Spleen (tissue), 11 donors: ENCODE results near the gene KCNK6. TPM values are rescaled to one million over a fixed set of nuclear protein-coding genes. Genes with fewer than 3 reads are reported as not detected.

Source experiments
- DNase-seq: peaks from one replicate; pipeline ENCODE4 v3.0.0-alpha.2; 2020
- H3K27ac ChIP-seq, 8 donors: fragments of 200-600 bp; sonication (generic) in 7 of 8; 1 replicate in 4 of 8; 2 replicates in 4 of 8; pipeline versions ENCODE4 v1.5.0 to v1.8.0; 2016 to 2021; ENCODE audit warnings: inconsistent platforms in 4 of 8, mild to moderate bottlenecking in 4 of 8, moderate library complexity in 1 of 8
- H3K27me3 ChIP-seq, 7 donors: fragments of 200-600 bp; sonication (generic) in 6 of 7; replicated peaks in 1 of 7; 1 replicate in 4 of 7; 2 replicates in 3 of 7; pipeline versions ENCODE4 v1.5.0 to v1.8.0; 2016 to 2021; ENCODE audit warnings: inconsistent platforms in 3 of 7, mild to moderate bottlenecking in 1 of 7
- H3K36me3 ChIP-seq, 6 donors: fragments of 200-600 bp; sonication (generic) in 5 of 6; 1 replicate in 4 of 6; 2 replicates in 2 of 6; pipeline versions ENCODE4 v1.5.0 to v1.8.0; 2016 to 2021; ENCODE audit warnings: inconsistent platforms in 2 of 6
- H3K4me1 ChIP-seq, 6 donors: fragments of 200-600 bp; sonication (generic) in 5 of 6; 1 replicate in 3 of 6; 2 replicates in 3 of 6; pipeline versions ENCODE4 v1.5.0 to v1.8.0; 2016 to 2021; ENCODE audit warnings: inconsistent platforms in 3 of 6
- H3K4me3 ChIP-seq, 8 donors: fragments of 200-600 bp; sonication (generic) in 7 of 8; 1 replicate in 4 of 8; 2 replicates in 4 of 8; pipeline versions ENCODE4 v1.5.0 to v1.8.0; 2016 to 2021; ENCODE audit warnings: inconsistent platforms in 4 of 8, mild to moderate bottlenecking in 4 of 8, moderate library complexity in 2 of 8
- H3K9me3 ChIP-seq, 8 donors: fragments of 200-600 bp; sonication (generic) in 7 of 8; 1 replicate in 4 of 8; 2 replicates in 4 of 8; pipeline versions ENCODE4 v1.5.0 to v1.8.0; 2016 to 2021; ENCODE audit warnings: inconsistent platforms in 4 of 8
- POLR2A ChIP-seq, 3 donors: fragments of 450-650 bp; IDR thresholded peaks; one replicate each; pipeline ENCODE4 v1.5.1; 2017; ENCODE audit warnings: antibody characterized with exemption in 3 of 3, mild to moderate bottlenecking in 1 of 3
- POLR2AphosphoS5 ChIP-seq, 3 donors: sonication (generic); formaldehyde crosslinking; IDR thresholded peaks; one replicate each; pipeline ENCODE4 v1.5.1; 2017; ENCODE audit warnings: antibody characterized with exemption in 3 of 3
- WGBS, 5 donors: extraction: QIAGEN DNeasy Blood & Tissue Kit in 3 of 5; methylation state at CpG; one replicate each; pipeline versions ENCODE4 v1.1.5 to v1.1.7; 2013 to 2018; 5-methylcytosine and 5-hydroxymethylcytosine counted together
- intact Hi-C: fragments of 100-400 bp; cut with DNase I; formaldehyde crosslinking; loops from one replicate; pipeline ENCODE4 v1.15.0; 2023; ENCODE audit warnings: low total_unique reads
- polyA plus RNA-seq, 3 donors: library from polyadenylated mRNA; stranded (reverse); fragments of 200-250 nt; gene quantifications; one replicate each; pipeline ENCODE4 v1.2.1, GENCODE V29; 2013
- total RNA-seq, 7 donors: library from RNA; depleted of rRNA in 3 of 7; stranded (reverse); fragments of >200 nt in 3 of 7; fragmentation: NEBNext Ultra II Directional in 4 of 7; extraction: Animal tissue kit (Norgen Biotek cat#: 25700) in 4 of 7; gene quantifications; one replicate each; pipeline versions ENCODE4 v1.1.0 to v1.2.1, GENCODE V29; 2016 to 2021
- TF ChIP-seq, protein P1 (sequence below), 11 experiments: fragments of 200-600 bp in 7 of 11; fragments of 450-650 bp in 4 of 11; sonication (generic) in 4 of 11; IDR thresholded peaks in 8 of 11; conservative IDR thresholded peaks in 3 of 11; 1 replicate in 7 of 11; 2 replicates in 4 of 11; pipeline versions ENCODE4 v1.4.0 to v1.8.0; 2016 to 2021; ENCODE audit warnings: antibody characterized with exemption in 11 of 11, inconsistent platforms in 4 of 11, mild to moderate bottlenecking in 1 of 11
- donor health status: healthy with polysubstance abuse.
- donor health status: DM: no; HTN: no; CAD: no; lungs with moderate emphysema.
- donor health status: DM: no; HTN: no; CAD: no.
- donor health status: Bipolar disorder and iron deficiency.
- donor health status: healthy.
- donor health status: DM: no; HTN: no; CAD: no.
- donor health status: DM: yes; HTN: yes; CAD: no.

Gene KCNK6
- total and polyA plus RNA-seq, 10 donors = 3.8 to 25.9 (median 13.6) TPM

- Histone ChIP-seq H3K4me1 (peaks cover 13 to 65% (median 48%) of the 10 kb centered on the region in 6 donors), H3K27ac (peak overlapping the region in 7 of 8 donors; percentile 45 to 76 (median 60)), H3K9me3 (no peaks in the 10 kb centered on the region), H3K36me3 (peaks cover 0 to 4% (median 0%) of the 10 kb centered on the region in 6 donors), H3K27me3 (no peaks in the 10 kb centered on the region), H3K4me3 (no peak overlapping the region)
- 29 to 60% (median 43%) methylated on average over 9 of the region's 9 CpGs for WGBS, 5 donors
- no peak for DNase-seq
- TF ChIP-seq, protein P1, sequence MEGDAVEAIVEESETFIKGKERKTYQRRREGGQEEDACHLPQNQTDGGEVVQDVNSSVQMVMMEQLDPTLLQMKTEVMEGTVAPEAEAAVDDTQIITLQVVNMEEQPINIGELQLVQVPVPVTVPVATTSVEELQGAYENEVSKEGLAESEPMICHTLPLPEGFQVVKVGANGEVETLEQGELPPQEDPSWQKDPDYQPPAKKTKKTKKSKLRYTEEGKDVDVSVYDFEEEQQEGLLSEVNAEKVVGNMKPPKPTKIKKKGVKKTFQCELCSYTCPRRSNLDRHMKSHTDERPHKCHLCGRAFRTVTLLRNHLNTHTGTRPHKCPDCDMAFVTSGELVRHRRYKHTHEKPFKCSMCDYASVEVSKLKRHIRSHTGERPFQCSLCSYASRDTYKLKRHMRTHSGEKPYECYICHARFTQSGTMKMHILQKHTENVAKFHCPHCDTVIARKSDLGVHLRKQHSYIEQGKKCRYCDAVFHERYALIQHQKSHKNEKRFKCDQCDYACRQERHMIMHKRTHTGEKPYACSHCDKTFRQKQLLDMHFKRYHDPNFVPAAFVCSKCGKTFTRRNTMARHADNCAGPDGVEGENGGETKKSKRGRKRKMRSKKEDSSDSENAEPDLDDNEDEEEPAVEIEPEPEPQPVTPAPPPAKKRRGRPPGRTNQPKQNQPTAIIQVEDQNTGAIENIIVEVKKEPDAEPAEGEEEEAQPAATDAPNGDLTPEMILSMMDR (IDR thresholded peaks at IDR 0.05 in 8 of 11, conservative IDR thresholded peaks at IDR 0.05 in 3 of 11) = no peak
- TF ChIP-seq POLR2AphosphoS5 (IDR thresholded peaks at IDR 0.05) = peak in 2 of 3 donors; percentile 71 to 76
- TF ChIP-seq POLR2A (IDR thresholded peaks at IDR 0.05) = no peak
- intact Hi-C loops = no loop called here
Measured at GRCh38 chr19:38274739-38275138, 44.9 kb upstream of the KCNK6 start.

DNA sequence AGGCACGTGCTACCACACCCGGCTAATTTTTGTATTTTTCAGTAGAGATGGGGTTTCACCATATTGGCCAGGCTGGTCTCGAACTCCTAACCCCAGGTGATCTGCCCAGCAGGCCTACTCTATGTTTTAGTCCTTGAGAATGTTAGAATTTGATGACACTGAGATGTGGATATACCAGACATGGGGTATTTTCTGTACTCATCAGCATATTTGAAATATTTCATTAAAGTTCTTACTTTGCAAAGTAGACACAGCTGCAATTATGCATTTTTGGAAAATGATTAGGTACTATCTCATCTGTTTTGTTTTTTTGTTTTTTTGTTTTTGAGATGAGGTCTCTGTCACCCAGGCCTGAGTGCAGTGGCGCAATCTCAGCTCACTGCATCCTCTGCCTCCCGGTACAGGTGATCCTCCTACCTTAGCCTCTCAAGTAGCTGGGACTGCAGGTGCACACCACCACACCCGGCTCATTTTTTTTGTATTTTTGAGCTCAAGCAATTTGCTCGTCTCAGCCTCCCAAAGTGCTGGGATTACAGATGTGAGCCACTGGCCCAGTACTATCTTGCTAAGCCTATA, 42.6 kb upstream of the KCNK6 start:
- H3K9me3 ChIP-seq = no peaks in the 10 kb centered on the region
- TF ChIP-seq, protein P1 (IDR thresholded peaks at IDR 0.05 in 8 of 11, conservative IDR thresholded peaks at IDR 0.05 in 3 of 11) = no peak
- TF ChIP-seq POLR2A (IDR thresholded peaks at IDR 0.05) = no peak
- no peak for TF ChIP-seq POLR2AphosphoS5 (IDR thresholded peaks at IDR 0.05)
- no peak for DNase-seq
- intact Hi-C loops = no loop called here
- peaks cover 28 to 87% (median 64%) of the 10 kb centered on the region in 6 donors for H3K4me1 ChIP-seq
- H3K4me3 ChIP-seq = no peak overlapping the region
- H3K36me3 ChIP-seq = peaks cover 0 to 16% (median 0%) of the 10 kb centered on the region in 6 donors
- no peaks in the 10 kb centered on the region for H3K27me3 ChIP-seq
- WGBS, 5 donors = 87 to 96% (median 93%) methylated on average over 7 of the region's 7 CpGs
- H3K27ac ChIP-seq = peak overlapping the region; percentile 21 to 84 (median 76)

DNA sequence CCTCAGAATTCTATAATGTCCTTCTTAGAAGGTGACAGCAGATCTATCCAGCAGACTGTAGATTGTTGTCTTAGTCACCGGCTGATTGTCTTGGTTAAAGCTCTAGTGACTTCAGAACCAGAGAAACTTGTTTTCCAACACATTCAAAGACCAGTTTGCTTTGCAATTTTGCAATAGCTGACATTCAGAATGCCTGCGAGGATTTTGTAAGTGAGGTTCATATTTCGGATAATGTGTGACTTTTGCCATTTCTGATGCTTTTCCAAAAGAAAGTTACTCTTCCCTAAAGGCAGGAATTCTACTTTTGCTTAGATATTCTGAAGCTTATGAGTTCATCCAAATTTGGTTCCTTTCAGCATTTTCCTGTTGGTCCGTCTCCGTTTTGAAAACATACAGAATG, 42.1 kb upstream of the KCNK6 start:
- WGBS, 5 donors = 60 to 75% (median 63%) methylated on average over 5 of the region's 5 CpGs
- Histone ChIP-seq H3K36me3 (peaks cover 0 to 16% (median 0%) of the 10 kb centered on the region in 6 donors), H3K4me1 (peaks cover 32 to 92% (median 69%) of the 10 kb centered on the region in 6 donors), H3K27ac (peak overlapping the region; percentile 21 to 84 (median 76)), H3K27me3 (no peaks in the 10 kb centered on the region), H3K9me3 (no peaks in the 10 kb centered on the region), H3K4me3 (no peak overlapping the region)
- no peak for DNase-seq
- intact Hi-C loops = no loop called here
- no peak for TF ChIP-seq POLR2A (IDR thresholded peaks at IDR 0.05)
- TF ChIP-seq, protein P1 (IDR thresholded peaks at IDR 0.05 in 8 of 11, conservative IDR thresholded peaks at IDR 0.05 in 3 of 11) = no peak
- no peak for TF ChIP-seq POLR2AphosphoS5 (IDR thresholded peaks at IDR 0.05)

DNA sequence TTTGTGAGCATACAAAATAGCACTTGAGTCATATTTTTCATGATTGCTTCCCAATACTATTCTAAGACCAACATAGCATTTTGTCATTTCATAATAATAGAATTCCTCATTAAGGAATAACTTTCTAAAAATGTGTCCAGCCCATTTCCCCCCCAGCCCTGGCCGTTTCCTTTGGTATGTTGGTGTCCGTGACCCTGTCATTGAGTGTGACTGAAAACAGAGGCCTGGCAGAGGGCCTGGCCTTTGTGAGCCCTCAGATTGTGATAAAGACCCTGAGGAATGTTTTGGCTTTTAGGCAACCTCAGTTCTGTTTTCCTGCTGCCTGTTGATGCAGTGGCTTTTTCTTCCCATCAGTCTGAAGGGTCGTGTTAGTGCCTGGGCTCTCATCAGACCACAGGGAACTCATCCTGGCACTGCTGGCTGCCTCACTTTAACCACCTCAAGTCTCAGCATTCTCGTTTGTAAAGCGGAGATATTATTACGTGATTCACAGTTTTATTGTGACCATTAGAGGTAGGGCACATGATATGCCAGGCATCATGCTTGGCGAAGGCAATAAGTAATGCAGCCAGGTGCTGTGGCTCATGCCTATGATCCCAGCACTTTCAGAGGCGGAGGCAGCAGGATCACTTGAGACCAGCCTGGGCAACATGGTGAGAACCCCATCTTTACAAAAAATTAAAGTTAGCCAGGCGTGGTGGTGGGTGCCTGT, 41.5 kb upstream of the KCNK6 start:
- TF ChIP-seq, protein P1 (IDR thresholded peaks at IDR 0.05 in 8 of 11, conservative IDR thresholded peaks at IDR 0.05 in 3 of 11) = peak in 1 of 11 experiments; percentile 5
- peak in 2 of 3 donors; percentile 56 to 87 for TF ChIP-seq POLR2AphosphoS5 (IDR thresholded peaks at IDR 0.05)
- TF ChIP-seq POLR2A (IDR thresholded peaks at IDR 0.05) = no peak
- Histone ChIP-seq H3K27ac (peak overlapping the region; percentile 21 to 84 (median 76)), H3K36me3 (peaks cover 0 to 16% (median 0%) of the 10 kb centered on the region in 6 donors), H3K27me3 (no peaks in the 10 kb centered on the region), H3K4me3 (no peak overlapping the region), H3K9me3 (no peaks in the 10 kb centered on the region), H3K4me1 (peaks cover 34 to 98% (median 72%) of the 10 kb centered on the region in 6 donors)
- no peak for DNase-seq
- intact Hi-C loops = no loop called here
- WGBS, 5 donors = 57 to 70% (median 67%) methylated on average over 9 of the region's 9 CpGs
